BLaER1 treated with 17β-estradiol and CSF1 and Interleukin-3, amounts not matched to agents 10 nM and 100 nM (cell line): Measurements from ENCODE around the gene ADARB2.

ENCODE experiments used
- H3K27ac ChIP-seq, 11 experiments: shearing (Covaris generic); formaldehyde crosslinking; 2 replicates each; pipeline ENCODE4 v1.8.1; 2022
- H3K27me3 ChIP-seq, 11 experiments: shearing (Covaris generic); formaldehyde crosslinking; 2 replicates each; pipeline ENCODE4 v1.8.1; 2022
- H3K36me3 ChIP-seq, 11 experiments: shearing (Covaris generic); formaldehyde crosslinking; 2 replicates each; pipeline ENCODE4 v1.8.1; 2022
- H3K4me1 ChIP-seq, 10 experiments: shearing (Covaris generic); formaldehyde crosslinking; 2 replicates each; pipeline ENCODE4 v1.8.1; 2022
- H3K4me2 ChIP-seq, 11 experiments: shearing (Covaris generic); formaldehyde crosslinking; 2 replicates each; pipeline ENCODE4 v1.8.1; 2022
- H3K4me3 ChIP-seq, 10 experiments: shearing (Covaris generic); formaldehyde crosslinking; 2 replicates each; pipeline ENCODE4 v1.8.1; 2022
- H3K9ac ChIP-seq, 11 experiments: shearing (Covaris generic); formaldehyde crosslinking; 2 replicates each; pipeline ENCODE4 v1.8.1; 2022
- H3K9me3 ChIP-seq, 11 experiments: shearing (Covaris generic); formaldehyde crosslinking; replicated peaks in 1 of 11; 2 replicates each; pipeline ENCODE4 v1.8.1; 2022
- H4K20me1 ChIP-seq, 11 experiments: shearing (Covaris generic); formaldehyde crosslinking; 2 replicates each; pipeline ENCODE4 v1.8.1; 2022
- Cebpa-rat ChIP-seq, 11 experiments: shearing (Covaris generic); IDR thresholded peaks; 2 replicates each; pipeline ENCODE4 v1.8.1; 2022

The ADARB2 gene

GRCh38 chr10:1217661-1218060, 519.7 kb downstream of the ADARB2 start:
- H3K9ac ChIP-seq, result no peak overlapping the region
- H3K4me3 ChIP-seq, result no peak overlapping the region
- no peaks in the 10 kb centered on the region for H3K27me3 ChIP-seq
- H3K4me2 ChIP-seq, result no peak overlapping the region
- no peaks in the 10 kb centered on the region for H3K4me1 ChIP-seq
- TF ChIP-seq Cebpa-rat (IDR thresholded peaks at IDR 0.05), result no peak
- H3K9me3 ChIP-seq, result peaks cover 0 to 20% (median 4%) of the 10 kb centered on the region in 11 experiments; a peak in 8 of 22 replicates
- H3K27ac ChIP-seq, result no peak overlapping the region
- peaks cover 0 to 2% (median 0%) of the 10 kb centered on the region in 11 experiments; a peak in 4 of 22 replicates for H4K20me1 ChIP-seq
- no peaks in the 10 kb centered on the region for H3K36me3 ChIP-seq

DNA sequence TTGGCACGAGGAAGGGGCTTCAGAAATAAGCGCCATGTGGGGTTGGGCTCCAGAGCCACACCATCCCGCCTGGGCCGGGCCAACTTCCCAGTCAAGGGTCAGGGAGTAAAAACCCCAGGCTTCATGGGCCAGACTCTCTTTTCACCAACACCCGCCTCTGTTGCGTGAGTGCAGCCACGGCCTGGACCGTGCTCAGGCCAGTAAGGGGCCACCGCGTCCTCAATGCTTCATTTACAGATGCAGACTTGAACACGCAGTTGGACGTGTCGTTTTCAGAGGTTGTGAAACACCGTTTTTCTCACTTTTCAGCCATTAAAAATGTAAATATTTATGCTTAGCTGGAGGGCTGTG, 520.1 kb downstream of the ADARB2 start:
- Histone ChIP-seq H3K27me3 (no peaks in the 10 kb centered on the region), H4K20me1 (peaks cover 0 to 6% (median 0%) of the 10 kb centered on the region in 11 experiments; a peak in 4 of 22 replicates), H3K4me1 (no peaks in the 10 kb centered on the region), H3K27ac (no peak overlapping the region), H3K9ac (no peak overlapping the region), H3K4me2 (no peak overlapping the region), H3K4me3 (no peak overlapping the region), H3K36me3 (no peaks in the 10 kb centered on the region), H3K9me3 (peaks cover 0 to 20% (median 4%) of the 10 kb centered on the region in 11 experiments; a peak in 8 of 22 replicates)
- no peak for TF ChIP-seq Cebpa-rat (IDR thresholded peaks at IDR 0.05)

DNA sequence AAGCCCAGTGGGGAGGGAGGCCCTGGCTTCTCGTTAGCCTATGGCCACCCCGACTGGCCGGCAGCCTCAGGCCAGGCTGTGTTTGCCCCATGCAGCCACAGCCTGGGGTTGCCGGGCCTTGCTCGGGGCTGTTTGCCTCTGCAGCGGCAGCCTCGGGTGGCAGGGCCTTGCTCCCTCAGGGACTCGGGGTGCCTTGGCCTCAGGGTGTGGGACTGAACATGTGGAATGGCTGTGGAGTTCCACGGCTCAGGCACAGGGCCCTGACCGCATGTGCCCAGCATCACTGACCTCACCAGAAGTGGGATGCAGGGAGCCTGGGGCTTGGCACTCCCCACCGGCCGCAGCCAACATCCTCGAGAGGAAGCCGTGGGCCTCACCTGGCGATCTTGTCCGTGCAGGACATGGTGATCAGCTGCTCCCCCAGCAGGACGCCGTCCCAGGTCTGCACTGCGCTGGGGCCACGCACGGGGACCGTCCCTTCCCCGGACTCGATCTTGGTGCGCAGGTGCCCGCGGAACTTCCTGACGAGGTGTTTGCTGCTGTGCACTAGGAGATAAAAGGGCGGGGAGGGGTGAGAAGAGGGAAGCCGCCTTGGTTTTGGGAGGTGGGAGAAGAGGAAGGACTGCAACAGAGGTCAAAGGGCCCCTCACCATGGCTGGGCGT, 520.6 kb downstream of the ADARB2 start:
- Histone ChIP-seq H3K9me3 (peaks cover 0 to 20% (median 4%) of the 10 kb centered on the region in 11 experiments; a peak in 8 of 22 replicates), H3K4me2 (no peak overlapping the region), H3K9ac (no peak overlapping the region), H4K20me1 (peaks cover 0 to 7% (median 0%) of the 10 kb centered on the region in 11 experiments; a peak in 4 of 22 replicates), H3K4me1 (no peaks in the 10 kb centered on the region), H3K4me3 (no peak overlapping the region), H3K27me3 (no peaks in the 10 kb centered on the region), H3K27ac (no peak overlapping the region), H3K36me3 (no peaks in the 10 kb centered on the region)
- no peak for TF ChIP-seq Cebpa-rat (IDR thresholded peaks at IDR 0.05)

GRCh38 chr10:1215862-1216573, 521.3 kb downstream of the ADARB2 start:
- H3K36me3 ChIP-seq, result no peaks in the 10 kb centered on the region
- peaks cover 0 to 20% (median 4%) of the 10 kb centered on the region in 11 experiments; a peak in 8 of 22 replicates for H3K9me3 ChIP-seq
- no peaks in the 10 kb centered on the region for H3K4me1 ChIP-seq
- H3K27ac ChIP-seq, result no peak overlapping the region
- H3K4me2 ChIP-seq, result no peak overlapping the region
- no peak overlapping the region for H3K4me3 ChIP-seq
- H3K9ac ChIP-seq, result no peak overlapping the region
- no peak for TF ChIP-seq Cebpa-rat (IDR thresholded peaks at IDR 0.05)
- H3K27me3 ChIP-seq, result no peaks in the 10 kb centered on the region
- peaks cover 0 to 7% (median 0%) of the 10 kb centered on the region in 11 experiments; a peak in 4 of 22 replicates for H4K20me1 ChIP-seq

- Histone ChIP-seq H3K4me2 (no peak overlapping the region), H4K20me1 (peaks cover 0 to 7% (median 0%) of the 10 kb centered on the region in 11 experiments; a peak in 4 of 22 replicates), H3K27ac (no peak overlapping the region), H3K36me3 (no peaks in the 10 kb centered on the region), H3K9me3 (peaks cover 0 to 10% (median 0%) of the 10 kb centered on the region in 11 experiments; a peak in 7 of 22 replicates), H3K27me3 (no peaks in the 10 kb centered on the region), H3K9ac (no peak overlapping the region), H3K4me3 (no peak overlapping the region), H3K4me1 (no peaks in the 10 kb centered on the region)
- TF ChIP-seq Cebpa-rat (IDR thresholded peaks at IDR 0.05), result no peak
Measured at GRCh38 chr10:1214882-1215540, 522.3 kb downstream of the ADARB2 start.

GRCh38 chr10:1214071-1214675, 523.2 kb downstream of the ADARB2 start:
- no peak overlapping the region for H3K9ac ChIP-seq
- no peak for TF ChIP-seq Cebpa-rat (IDR thresholded peaks at IDR 0.05)
- no peaks in the 10 kb centered on the region for H3K27me3 ChIP-seq
- H3K4me2 ChIP-seq, result no peak overlapping the region
- H3K9me3 ChIP-seq, result peaks cover 0 to 2% (median 0%) of the 10 kb centered on the region in 11 experiments; a peak in 1 of 22 replicates
- no peaks in the 10 kb centered on the region for H3K36me3 ChIP-seq
- H3K4me1 ChIP-seq, result no peaks in the 10 kb centered on the region
- no peak overlapping the region for H3K4me3 ChIP-seq
- H3K27ac ChIP-seq, result no peak overlapping the region
- H4K20me1 ChIP-seq, result peaks cover 0 to 7% (median 0%) of the 10 kb centered on the region in 11 experiments; a peak in 4 of 22 replicates

GRCh38 chr10:1213252-1214070, 523.9 kb downstream of the ADARB2 start:
- no peaks in the 10 kb centered on the region for H3K27me3 ChIP-seq
- H3K4me2 ChIP-seq, result no peak overlapping the region
- TF ChIP-seq Cebpa-rat (IDR thresholded peaks at IDR 0.05), result no peak
- H3K9ac ChIP-seq, result no peak overlapping the region
- H3K36me3 ChIP-seq, result no peaks in the 10 kb centered on the region
- peaks cover 0 to 7% (median 0%) of the 10 kb centered on the region in 11 experiments; a peak in 4 of 22 replicates for H4K20me1 ChIP-seq
- H3K27ac ChIP-seq, result no peak overlapping the region
- H3K4me3 ChIP-seq, result no peak overlapping the region
- H3K9me3 ChIP-seq, result no peaks in the 10 kb centered on the region
- no peaks in the 10 kb centered on the region for H3K4me1 ChIP-seq

- H3K4me2 ChIP-seq, result no peak overlapping the region
- no peak overlapping the region for H3K9ac ChIP-seq
- H3K4me1 ChIP-seq, result no peaks in the 10 kb centered on the region
- peaks cover 0 to 7% (median 0%) of the 10 kb centered on the region in 11 experiments; a peak in 4 of 22 replicates for H4K20me1 ChIP-seq
- no peaks in the 10 kb centered on the region for H3K9me3 ChIP-seq
- H3K27ac ChIP-seq, result no peak overlapping the region
- H3K27me3 ChIP-seq, result no peaks in the 10 kb centered on the region
- no peak overlapping the region for H3K4me3 ChIP-seq
- no peak for TF ChIP-seq Cebpa-rat (IDR thresholded peaks at IDR 0.05)
- H3K36me3 ChIP-seq, result no peaks in the 10 kb centered on the region
Measured at GRCh38 chr10:1212571-1213141, 524.7 kb downstream of the ADARB2 start.
